GM18526 (cell line): ENCODE measurements around the gene ACO2.

Experiments
- POLR2A ChIP-seq: IDR thresholded peaks from 3 replicates; pipeline ENCODE4 v1.6.1; 2011; ENCODE audit not compliant: insufficient read length; ENCODE audit errors: extremely low read depth

The ACO2 gene

DNA sequence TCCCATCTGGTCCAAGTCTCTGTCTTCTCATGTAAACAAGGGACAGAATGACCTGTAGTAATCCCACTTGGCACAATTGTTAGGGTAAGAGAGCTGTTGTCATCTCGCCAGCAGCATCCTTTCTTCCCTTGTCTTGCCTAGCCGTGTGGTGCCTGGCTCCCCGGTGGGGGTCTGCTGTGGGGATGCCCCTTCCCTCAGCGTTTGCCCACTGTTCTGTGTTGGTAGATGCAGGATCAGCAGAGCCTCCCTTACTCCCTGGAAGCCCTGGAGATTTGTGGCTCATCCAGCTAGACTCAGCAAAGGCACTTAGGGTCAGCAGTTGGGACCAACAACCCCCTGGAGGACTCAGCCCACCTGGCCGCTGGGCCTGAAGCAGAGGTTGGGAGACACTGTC lies 13.0 kb downstream of the ACO2 start:
- TF ChIP-seq POLR2A, result no peak

DNA sequence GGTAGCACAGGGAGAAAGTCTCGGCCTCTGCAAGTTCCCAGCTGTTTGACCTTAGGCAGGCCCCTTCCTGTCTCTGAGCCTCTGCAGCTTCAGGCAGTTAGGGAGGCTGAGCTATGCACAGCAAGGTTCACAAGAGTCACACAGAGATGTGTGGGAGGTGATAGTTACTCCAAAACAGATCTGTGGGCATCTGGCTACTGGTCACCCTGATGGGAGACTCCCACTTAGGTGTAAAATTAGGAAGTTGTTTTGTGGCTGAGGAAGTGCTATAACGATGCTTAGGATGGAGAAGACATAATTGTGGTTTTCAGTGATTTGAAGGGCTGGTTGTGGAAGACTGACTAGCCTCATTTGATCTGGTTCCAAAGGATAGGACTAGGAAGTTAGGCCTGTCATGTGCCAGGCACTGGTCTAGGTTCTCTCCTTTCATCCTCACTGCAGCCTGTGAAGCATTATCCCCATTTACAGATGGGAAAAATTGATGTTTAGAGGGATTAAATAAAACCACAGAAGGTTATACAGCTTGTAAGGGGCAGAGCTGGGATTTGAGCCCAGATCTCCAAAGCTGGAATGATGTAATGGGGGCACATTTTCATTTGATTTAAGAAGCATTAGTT lies 13.5 kb downstream of the ACO2 start:
- TF ChIP-seq POLR2A, result no peak

DNA sequence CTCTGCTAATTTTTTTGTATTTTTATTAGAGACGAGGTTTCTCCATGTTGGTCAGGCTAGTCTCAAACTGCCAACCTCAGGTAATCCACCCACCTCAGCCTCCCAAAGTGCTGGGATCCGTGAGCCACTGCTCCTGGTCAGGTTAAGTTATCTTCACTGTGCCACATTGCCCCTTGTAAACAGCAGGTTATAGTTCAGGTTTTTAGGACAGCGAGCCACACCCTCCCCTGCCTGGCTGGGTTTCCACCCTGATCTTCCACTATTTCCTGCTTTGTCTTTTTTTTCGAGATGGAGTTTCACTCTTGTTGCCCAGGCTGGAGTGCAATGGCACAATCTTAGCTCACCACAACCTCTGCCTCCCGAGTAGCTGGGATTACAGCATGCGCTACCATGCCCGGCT lies 16.1 kb downstream of the ACO2 start:
- no peak for TF ChIP-seq POLR2A

DNA sequence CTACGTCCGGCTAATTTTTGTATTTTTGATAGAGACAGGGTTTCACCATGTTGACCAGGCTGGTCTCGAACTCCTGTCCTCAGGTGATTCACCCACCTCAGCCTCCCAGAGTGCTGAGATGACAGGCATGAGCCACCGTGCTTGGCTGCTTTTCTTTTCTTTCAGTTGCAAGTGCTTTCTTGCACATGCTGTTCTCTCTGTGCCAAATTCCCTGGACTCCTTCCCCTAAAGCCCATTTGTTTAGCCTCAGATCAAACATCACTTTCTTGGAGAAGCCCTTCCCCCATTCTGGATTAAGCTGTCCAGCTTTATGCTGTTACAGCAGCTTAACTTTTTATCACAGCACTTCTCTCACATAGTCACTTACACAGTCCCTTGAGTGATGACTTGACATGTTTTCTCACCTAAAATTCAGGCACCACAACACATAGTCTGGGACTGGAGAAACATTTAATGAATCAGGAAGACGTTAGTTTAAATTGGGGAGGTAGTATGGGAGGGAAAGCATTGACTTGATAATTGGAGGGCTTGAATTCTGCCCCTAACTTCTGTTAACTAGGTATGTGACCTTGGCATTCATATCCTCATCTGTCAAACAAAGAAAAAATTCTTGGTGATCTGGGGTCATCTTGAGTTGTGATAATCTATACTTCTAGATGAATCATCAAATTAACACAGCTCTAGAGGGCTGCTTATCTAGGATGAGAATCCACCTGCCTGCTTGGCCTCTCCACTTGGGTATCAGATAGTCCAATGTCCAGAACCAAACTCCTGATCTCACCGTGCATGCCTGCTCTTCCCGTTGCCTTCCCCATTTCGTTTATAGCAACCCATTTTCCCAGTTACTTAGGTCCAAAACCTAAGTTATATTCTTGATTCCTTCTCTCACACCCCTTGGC lies 18.4 kb downstream of the ACO2 start:
- no peak for TF ChIP-seq POLR2A

DNA sequence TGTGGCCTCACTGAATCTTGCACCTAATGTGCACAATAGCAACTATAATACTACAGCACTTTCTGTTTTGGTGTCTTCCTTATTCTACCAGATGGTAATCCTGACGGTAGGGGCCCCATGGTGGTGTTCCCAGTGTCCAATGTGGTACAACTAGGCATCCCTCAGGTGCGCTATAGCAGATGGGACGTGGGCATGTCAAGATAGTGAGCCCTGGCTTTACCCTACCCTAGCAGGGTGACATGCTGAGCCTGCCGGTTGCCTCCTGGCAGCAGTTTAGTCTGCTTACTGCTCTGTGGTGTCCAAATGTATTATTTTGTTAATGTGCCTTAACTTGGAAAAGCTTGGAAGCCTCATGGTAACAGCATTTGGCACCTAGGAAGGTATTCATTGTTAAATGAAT lies 19.2 kb downstream of the ACO2 start:
- no peak for TF ChIP-seq POLR2A

DNA sequence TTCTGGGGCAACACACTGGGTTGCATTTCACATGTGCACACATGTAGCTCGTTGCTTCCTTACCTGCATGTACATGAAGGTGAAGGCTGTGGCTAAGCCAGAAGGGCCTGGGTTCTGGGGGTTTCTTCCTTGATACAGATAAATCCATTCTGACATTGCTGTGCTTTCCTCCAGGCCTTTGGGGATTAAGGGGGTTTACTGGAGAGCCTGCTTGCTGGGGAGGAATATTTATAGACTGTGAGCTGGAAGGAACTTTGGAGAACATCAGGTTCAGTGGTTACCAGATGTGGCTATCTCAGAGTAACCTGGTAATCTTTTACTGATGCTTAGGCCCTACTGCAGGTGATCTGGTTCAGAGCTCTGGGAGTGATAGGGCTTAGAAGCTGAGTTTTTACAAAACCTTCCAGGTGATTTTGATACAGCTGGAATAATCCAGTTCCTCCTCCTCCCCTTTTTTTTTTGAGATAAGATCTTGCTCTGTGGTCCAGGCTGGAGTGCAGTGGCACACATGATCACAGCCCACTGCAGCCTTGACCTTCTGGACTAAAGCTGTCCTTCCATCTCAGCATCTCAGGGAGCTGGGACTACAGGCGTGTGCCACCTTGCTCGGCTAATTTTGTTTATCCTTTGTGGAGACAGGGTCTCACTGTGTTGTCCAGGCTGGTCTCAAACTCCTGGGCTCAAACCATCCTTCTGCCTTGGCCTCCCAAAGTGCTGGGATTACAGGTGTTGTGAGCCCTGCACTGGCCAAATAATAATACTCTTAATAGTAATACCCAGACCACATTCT lies 19.9 kb downstream of the ACO2 start:
- no peak for TF ChIP-seq POLR2A

DNA sequence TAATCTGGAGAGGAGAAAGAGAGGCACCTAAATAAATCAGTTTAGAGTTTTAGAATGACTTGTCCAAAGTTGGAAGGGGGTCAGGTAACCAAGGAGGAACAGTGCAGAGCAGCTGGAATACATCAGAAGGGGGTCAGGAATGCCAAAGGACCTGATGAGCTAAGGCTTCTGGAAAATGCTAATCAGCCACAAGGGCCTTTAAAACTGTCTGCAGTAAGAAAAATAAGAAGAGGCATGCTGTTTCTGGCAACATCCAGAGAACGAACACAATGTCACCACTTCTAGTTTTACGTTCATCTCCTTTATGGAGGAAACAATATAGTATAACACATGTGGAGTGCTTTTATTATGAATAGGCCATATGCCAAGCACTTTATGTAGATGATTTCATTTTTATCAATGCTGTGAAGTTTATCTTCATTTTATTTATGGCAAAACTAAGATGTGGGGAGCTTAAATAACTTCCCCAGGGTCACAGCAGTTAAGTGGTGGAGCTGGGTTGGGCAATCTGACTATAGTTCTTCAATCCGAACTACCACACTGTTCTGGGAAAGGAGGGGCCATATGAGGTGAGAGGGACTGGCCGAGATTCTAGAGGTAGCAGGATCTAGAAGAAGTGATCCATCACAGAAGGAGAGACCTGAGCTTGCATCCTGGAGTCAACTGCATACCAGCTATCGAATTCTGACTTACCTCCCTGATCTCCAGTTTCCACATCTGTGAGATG lies 22.6 kb downstream of the ACO2 start:
- TF ChIP-seq POLR2A, result no peak

DNA sequence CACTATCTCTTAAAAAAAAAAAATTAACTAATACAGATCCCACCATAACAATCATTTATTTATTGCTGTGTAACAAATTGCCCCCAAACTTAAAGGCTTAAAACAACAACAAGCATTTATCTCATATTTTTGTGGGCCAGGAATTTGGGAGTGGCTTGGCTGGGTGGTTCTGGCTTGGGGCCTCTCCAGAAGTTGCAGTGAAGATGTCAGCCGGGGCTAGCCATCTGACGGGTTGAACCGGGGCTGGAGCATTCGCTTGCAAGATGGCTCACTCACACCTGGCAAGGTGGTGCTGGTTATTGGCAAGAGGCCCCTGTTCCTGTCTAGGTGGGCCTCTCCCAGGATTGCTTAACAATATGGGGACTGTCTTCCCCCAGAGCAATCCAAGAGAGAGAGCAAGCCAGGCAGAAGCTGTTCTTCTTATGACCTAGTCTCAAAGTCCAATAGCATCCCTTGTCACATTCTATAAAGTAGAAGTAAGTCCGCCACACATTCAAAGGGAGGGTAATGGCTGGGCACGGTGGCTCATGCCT lies 29.5 kb downstream of the ACO2 start:
- no peak for TF ChIP-seq POLR2A

DNA sequence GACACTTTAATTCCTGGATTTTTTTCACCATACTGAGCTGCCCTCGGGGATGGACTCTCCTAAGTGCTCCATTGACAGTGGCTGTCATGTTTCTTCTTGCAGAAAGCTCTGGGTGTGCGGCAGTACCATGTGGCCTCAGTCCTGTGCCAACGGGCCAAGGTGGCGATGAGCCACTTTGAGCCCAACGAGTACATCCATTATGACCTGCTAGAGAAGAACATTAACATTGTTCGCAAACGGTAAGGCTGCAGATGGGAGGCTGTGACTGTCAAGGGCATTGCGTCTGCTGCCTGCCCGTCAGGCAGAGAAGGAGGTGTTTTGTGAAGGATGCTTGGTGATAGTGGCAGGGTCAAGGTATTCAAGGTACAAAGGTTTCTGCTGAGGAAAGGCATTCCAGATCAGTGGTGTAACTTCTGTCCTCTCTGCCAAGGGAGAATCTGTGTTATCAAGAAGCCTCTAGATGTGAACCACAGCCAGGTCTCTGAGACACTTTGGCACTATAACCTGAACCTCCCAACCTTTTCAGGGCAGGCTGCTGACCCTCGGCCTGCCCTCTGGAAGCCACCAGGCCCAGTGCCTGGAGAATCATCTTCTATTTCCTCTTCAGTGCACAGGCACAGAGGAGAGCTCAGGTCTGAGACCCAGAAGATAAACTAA lies 30.8 kb downstream of the ACO2 start:
- TF ChIP-seq POLR2A, result no peak

DNA sequence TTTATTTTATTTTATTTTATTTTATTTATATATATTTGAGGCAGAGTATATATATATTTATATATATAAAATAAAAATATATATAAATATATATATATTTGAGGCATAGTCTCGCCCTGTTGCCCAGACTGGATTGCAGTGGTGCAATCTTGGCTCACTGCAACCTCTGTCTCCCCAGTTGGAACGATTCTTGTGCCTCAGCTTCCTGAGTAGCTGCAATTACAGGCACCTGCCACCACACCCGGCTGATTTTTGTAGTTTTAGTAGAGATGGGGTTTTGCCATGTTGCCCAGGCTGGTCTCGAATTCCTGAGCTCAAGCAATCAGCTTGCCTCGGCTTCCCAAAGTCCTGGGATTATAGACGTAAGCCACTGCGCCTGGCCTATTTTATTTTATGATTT lies 31.4 kb downstream of the ACO2 start:
- no peak for TF ChIP-seq POLR2A

DNA sequence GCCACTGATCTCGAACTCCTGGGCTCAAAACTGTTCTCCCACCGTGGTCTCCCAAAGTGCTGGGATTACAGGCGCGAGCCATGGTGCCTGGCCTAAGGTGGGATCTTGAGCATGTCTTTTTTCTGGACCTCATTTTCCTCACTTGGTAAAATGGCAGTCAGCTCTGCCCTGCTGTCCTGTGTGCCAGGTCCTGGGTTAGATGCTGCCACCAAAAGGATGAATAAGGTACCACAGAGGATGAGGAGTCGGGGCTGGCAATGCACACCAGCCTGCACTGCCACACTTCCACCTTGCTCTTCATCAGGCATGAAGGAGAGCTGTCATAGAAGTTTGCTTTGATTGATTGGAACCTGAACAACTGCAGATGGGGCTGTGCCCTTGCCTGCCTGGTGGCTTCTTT lies 32.3 kb downstream of the ACO2 start:
- TF ChIP-seq POLR2A, result no peak

DNA sequence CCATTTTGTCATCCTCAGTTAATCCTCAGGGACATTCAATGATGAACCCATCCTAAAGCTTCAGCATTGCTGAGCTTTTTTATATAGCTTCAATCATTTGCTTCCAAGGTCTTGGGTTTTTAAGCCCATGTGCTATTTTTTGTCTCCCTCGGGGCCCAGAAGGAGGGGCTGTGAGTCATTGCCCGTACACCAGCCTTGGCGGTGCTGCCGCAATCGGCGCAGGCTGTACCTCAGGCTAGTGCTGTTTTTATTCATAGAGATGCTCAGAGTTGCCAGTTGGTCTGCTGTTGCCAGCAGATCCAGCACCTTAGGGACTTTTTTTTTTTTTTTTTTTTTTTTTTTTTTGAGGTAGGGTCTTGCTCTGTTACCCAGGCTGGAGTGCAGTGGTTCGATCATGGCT lies 35.5 kb downstream of the ACO2 start:
- TF ChIP-seq POLR2A, result no peak

DNA sequence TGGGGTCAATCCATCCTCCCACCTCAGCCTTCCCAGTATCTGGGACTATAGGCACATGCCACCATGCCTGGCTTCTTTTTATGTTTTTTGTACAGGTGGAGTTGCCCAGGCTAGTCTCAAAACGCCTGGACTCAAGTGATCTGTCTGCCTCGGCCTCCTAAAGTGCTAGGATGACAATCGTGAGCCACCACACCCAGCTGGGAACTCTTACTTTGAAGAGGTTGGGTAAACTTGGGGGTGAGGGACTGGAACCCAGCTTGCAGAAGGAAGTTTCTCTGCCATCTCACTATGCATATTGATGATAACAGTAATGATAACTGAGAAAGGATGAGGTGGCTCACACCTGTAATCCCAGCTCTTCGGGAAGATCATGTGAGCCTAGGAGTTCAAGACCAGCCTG lies 35.9 kb downstream of the ACO2 start:
- no peak for TF ChIP-seq POLR2A

DNA sequence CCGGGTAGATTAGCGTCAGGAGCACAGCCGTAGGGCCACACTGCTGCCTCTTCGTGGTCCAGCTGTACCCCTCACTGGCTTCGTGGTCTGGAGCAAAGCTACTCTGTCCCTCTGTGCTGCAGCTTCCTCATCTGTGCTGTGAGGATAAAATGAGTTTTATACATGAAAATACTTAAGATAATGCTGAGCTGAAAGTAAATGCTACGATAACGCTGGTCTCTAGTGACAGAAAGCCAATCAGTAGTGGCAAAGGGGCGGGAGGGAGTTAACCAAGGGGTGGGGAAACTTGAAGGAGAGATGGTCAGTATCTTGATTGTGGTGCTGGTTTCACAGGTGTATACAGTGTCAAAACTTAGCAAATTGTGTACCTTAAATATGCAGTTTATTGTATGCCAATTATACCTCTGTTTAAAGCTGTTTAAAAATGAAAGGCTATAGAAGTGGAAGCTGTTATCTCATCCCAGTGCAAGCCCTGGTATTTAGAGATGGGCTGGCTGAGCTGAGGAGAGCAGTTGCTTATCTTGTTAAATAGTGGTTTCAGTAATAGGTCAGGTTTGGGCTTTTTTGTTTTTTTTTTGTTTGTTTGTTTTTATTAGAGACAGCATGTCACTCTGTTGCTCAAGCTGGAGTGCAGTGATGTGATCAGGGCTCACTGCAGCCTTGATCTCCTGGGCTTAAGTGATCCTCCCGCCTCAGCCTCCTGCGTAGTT lies 36.7 kb downstream of the ACO2 start:
- TF ChIP-seq POLR2A, result no peak
